ENCODE measurements around the gene GNAI3.
"Not testable (repeated sequence)": the region's sequence is repeated elsewhere in the genome, so short reads cannot be mapped to it uniquely, and the experiment has no call there.

DNA sequence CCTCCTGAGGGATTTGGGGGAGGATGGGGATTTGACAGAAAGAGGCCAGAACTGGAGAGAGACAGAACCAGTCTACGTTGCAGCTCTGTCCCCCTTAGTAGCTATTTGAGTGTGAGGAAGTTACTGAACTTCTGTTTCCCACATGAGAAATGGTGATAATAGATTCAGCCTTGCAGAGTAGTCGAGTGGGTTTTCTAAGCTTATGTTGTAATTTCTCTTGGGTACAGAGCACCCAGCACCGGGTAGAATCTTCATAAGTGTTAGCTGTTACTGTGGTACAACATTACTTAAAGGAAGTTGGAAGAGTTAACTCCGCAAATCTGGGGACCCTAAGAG, 112.2 kb downstream of the GNAI3 start:
- TF ChIP-seq, protein P1, sequence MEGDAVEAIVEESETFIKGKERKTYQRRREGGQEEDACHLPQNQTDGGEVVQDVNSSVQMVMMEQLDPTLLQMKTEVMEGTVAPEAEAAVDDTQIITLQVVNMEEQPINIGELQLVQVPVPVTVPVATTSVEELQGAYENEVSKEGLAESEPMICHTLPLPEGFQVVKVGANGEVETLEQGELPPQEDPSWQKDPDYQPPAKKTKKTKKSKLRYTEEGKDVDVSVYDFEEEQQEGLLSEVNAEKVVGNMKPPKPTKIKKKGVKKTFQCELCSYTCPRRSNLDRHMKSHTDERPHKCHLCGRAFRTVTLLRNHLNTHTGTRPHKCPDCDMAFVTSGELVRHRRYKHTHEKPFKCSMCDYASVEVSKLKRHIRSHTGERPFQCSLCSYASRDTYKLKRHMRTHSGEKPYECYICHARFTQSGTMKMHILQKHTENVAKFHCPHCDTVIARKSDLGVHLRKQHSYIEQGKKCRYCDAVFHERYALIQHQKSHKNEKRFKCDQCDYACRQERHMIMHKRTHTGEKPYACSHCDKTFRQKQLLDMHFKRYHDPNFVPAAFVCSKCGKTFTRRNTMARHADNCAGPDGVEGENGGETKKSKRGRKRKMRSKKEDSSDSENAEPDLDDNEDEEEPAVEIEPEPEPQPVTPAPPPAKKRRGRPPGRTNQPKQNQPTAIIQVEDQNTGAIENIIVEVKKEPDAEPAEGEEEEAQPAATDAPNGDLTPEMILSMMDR (optimal IDR thresholded peaks at IDR 0.05 in 1 of 3, IDR thresholded peaks at IDR 0.05 in 1 of 3, conservative IDR thresholded peaks at IDR 0.05 in 1 of 3; ENCODE audit: extremely low read depth in 1 of 3, insufficient read depth in 2 of 3, low read length in 3 of 3): not testable (repeated sequence)
- TF ChIP-seq EZH2 (IDR thresholded peaks at IDR 0.05; ENCODE audit: low read length): not testable (repeated sequence)
